ENCODE measurements around the gene MSL3.

The MSL3 gene

GRCh38 chrX:11793734-11794133, 35.7 kb downstream of the MSL3 start:
- TF ChIP-seq POLR2AphosphoS5 (IDR thresholded peaks at IDR 0.05; ENCODE audit: low read depth) = no peak
- no peak for TF ChIP-seq REST (IDR thresholded peaks at IDR 0.05; ENCODE audit: insufficient replicate concordance, low read depth)
- TF ChIP-seq SPI1 (IDR thresholded peaks at IDR 0.05; ENCODE audit: borderline replicate concordance, low read depth) = no peak
- no peak for TF ChIP-seq GABPA (IDR thresholded peaks at IDR 0.05; ENCODE audit: low read depth)
- TF ChIP-seq, protein P1, sequence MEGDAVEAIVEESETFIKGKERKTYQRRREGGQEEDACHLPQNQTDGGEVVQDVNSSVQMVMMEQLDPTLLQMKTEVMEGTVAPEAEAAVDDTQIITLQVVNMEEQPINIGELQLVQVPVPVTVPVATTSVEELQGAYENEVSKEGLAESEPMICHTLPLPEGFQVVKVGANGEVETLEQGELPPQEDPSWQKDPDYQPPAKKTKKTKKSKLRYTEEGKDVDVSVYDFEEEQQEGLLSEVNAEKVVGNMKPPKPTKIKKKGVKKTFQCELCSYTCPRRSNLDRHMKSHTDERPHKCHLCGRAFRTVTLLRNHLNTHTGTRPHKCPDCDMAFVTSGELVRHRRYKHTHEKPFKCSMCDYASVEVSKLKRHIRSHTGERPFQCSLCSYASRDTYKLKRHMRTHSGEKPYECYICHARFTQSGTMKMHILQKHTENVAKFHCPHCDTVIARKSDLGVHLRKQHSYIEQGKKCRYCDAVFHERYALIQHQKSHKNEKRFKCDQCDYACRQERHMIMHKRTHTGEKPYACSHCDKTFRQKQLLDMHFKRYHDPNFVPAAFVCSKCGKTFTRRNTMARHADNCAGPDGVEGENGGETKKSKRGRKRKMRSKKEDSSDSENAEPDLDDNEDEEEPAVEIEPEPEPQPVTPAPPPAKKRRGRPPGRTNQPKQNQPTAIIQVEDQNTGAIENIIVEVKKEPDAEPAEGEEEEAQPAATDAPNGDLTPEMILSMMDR (IDR thresholded peaks at IDR 0.05; ENCODE audit: insufficient read depth, low read length) = no peak
- DNase-seq (ENCODE audit: low read depth in 1 of 2, low spot score in 1 of 2) = no peak
- H3K27me3 ChIP-seq (ENCODE audit: insufficient read depth, poor library complexity, severe bottlenecking) = no peaks in the 10 kb centered on the region
- no peak overlapping the region for H3K27ac ChIP-seq (replicated peaks)
- no peak overlapping the region for H3K4me3 ChIP-seq (replicated peaks; ENCODE audit: insufficient read depth, low read length)

- no peak for DNase-seq (ENCODE audit: low read depth in 1 of 2, low spot score in 1 of 2)
- Histone ChIP-seq H3K4me3 (replicated peaks; ENCODE audit: insufficient read depth, low read length) (no peak overlapping the region), H3K27ac (replicated peaks) (no peak overlapping the region), H3K27me3 (ENCODE audit: insufficient read depth, poor library complexity, severe bottlenecking) (no peaks in the 10 kb centered on the region)
- TF ChIP-seq, protein P1 (IDR thresholded peaks at IDR 0.05; ENCODE audit: insufficient read depth, low read length) = no peak
- TF ChIP-seq POLR2AphosphoS5 (IDR thresholded peaks at IDR 0.05; ENCODE audit: low read depth) = no peak
- TF ChIP-seq SPI1 (IDR thresholded peaks at IDR 0.05; ENCODE audit: borderline replicate concordance, low read depth) = no peak
- no peak for TF ChIP-seq REST (IDR thresholded peaks at IDR 0.05; ENCODE audit: insufficient replicate concordance, low read depth)
- TF ChIP-seq GABPA (IDR thresholded peaks at IDR 0.05; ENCODE audit: low read depth) = no peak
These were observed 55.3 kb downstream of the MSL3 start for GRCh38 chrX:11813341-11813740.
